GM23338 (cell line): ENCODE data around the gene GNAZ. TPM values are rescaled to one million over a fixed set of nuclear protein-coding genes. Genes with fewer than 3 reads are reported as not detected.

Experiments
- ATAC-seq: fragments of 200-7000 bp; cut with Tn5 transposase; 3 replicates; pipeline ENCODE4 v1.9.1; 2020
- DNase-seq: peaks from one replicate; pipeline ENCODE4 v3.0.0-alpha.2; 2015; ENCODE audit warnings: low spot score
- H2AFZ ChIP-seq: fragments of 200-600 bp; sonication (generic); 2 replicates; pipeline ENCODE4 v1.8.0; 2016; ENCODE audit warnings: antibody characterized with exemption, mild to moderate bottlenecking, moderate library complexity
- H3F3A ChIP-seq: fragments of 200-600 bp; sonication (generic); replicated peaks from 2 replicates; pipeline ENCODE4 v1.8.0; 2017; ENCODE audit warnings: antibody characterized with exemption, mixed run types, low read depth
- H3K27ac ChIP-seq: fragments of 200-600 bp; sonication (generic); 2 replicates; pipeline ENCODE4 v1.6.1; 2016; ENCODE audit warnings: low read depth
- H3K27me3 ChIP-seq: fragments of 200-600 bp; sonication (generic); 2 replicates; pipeline ENCODE4 v1.8.0; 2016; ENCODE audit warnings: mild to moderate bottlenecking, mixed run types, moderate library complexity; ENCODE audit not compliant: insufficient read depth
- H3K36me3 ChIP-seq: fragments of 200-600 bp; sonication (generic); 2 replicates; pipeline ENCODE4 v1.8.0; 2016; ENCODE audit warnings: mild to moderate bottlenecking; ENCODE audit not compliant: insufficient read depth
- H3K4me1 ChIP-seq: fragments of 200-600 bp; sonication (generic); 2 replicates; pipeline ENCODE4 v1.8.0; 2016; ENCODE audit warnings: mild to moderate bottlenecking, moderate library complexity; ENCODE audit not compliant: insufficient read depth
- H3K4me2 ChIP-seq: fragments of 200-600 bp; sonication (generic); 2 replicates; pipeline ENCODE4 v1.7.1; 2017; ENCODE audit warnings: mixed run types
- H3K4me3 ChIP-seq: fragments of 200-600 bp; sonication (generic); 2 replicates; pipeline ENCODE4 v1.6.1; 2016; ENCODE audit warnings: mixed run types
- H3K79me2 ChIP-seq: fragments of 200-600 bp; sonication (generic); replicated peaks from 2 replicates; pipeline ENCODE4 v1.8.0; 2017; ENCODE audit warnings: mild to moderate bottlenecking; ENCODE audit not compliant: insufficient read depth
- H3K9me2 ChIP-seq: fragments of 200-600 bp; sonication (generic); 2 replicates; pipeline ENCODE4 v1.8.0; 2017; ENCODE audit not compliant: insufficient read depth
- H4K20me1 ChIP-seq: fragments of 200-600 bp; sonication (generic); replicated peaks from 2 replicates; pipeline ENCODE4 v1.8.0; 2017; ENCODE audit warnings: mild to moderate bottlenecking; ENCODE audit not compliant: insufficient read depth
- H3K27ac Mint-ChIP-seq: 2 replicates; pipeline ENCODE4 v1.8.0; 2020; ENCODE audit warnings: inconsistent platforms, mild to moderate bottlenecking, moderate library complexity, mixed read lengths
- H3K27me3 Mint-ChIP-seq: 3 replicates; pipeline ENCODE4 v1.8.0; 2022; ENCODE audit warnings: low read depth, mild to moderate bottlenecking, moderate library complexity, mixed read lengths, inconsistent platforms; ENCODE audit not compliant: insufficient read depth, poor library complexity
- H3K36me3 Mint-ChIP-seq: 3 replicates; pipeline ENCODE4 v1.8.0; 2021; ENCODE audit warnings: low read depth, mild to moderate bottlenecking, inconsistent platforms, moderate library complexity, mixed read lengths
- H3K4me1 Mint-ChIP-seq: 3 replicates; pipeline ENCODE4 v1.8.0; 2020; ENCODE audit warnings: mild to moderate bottlenecking, inconsistent platforms, mixed read lengths
- H3K4me3 Mint-ChIP-seq: 3 replicates; pipeline ENCODE4 v1.8.0; 2021; ENCODE audit warnings: moderate library complexity, mild to moderate bottlenecking, inconsistent platforms, mixed read lengths
- H3K9me3 Mint-ChIP-seq: 3 replicates; pipeline ENCODE4 v1.8.0; 2020; ENCODE audit warnings: moderate library complexity, mild to moderate bottlenecking, inconsistent platforms, mixed read lengths
- CREB1 ChIP-seq: fragments of 250-450 bp; sonication (Bioruptor Pico); IDR thresholded peaks from 2 replicates; pipeline ENCODE4 v1.5.0; 2020; ENCODE audit warnings: low read depth, mild to moderate bottlenecking, moderate library complexity
- CTCF ChIP-seq, 2 experiments: fragments of 200-600 bp in 1 of 2; sonication (generic) in 1 of 2; conservative IDR thresholded peaks; 2 replicates each; pipeline versions ENCODE4 v1.5.1 to v1.6.1; 2016 to 2017; ENCODE audit warnings: antibody characterized with exemption in 2 of 2, low read depth in 2 of 2, mild to moderate bottlenecking in 2 of 2, moderate library complexity in 1 of 2
- ETS1 ChIP-seq: IDR thresholded peaks from 2 replicates; pipeline ENCODE4 v1.6.1; 2016; ENCODE audit warnings: antibody characterized with exemption
- EZH2 ChIP-seq: fragments of 200-600 bp; sonication (generic); IDR thresholded peaks from one replicate; pipeline ENCODE4 v1.8.0; 2017; ENCODE audit warnings: antibody characterized with exemption, mild to moderate bottlenecking, low read depth; ENCODE audit not compliant: unreplicated experiment
- EZH2phosphoT487 ChIP-seq: fragments of 200-600 bp; sonication (generic); IDR thresholded peaks from one replicate; pipeline ENCODE4 v1.8.1; 2018; ENCODE audit warnings: antibody characterized with exemption; ENCODE audit not compliant: unreplicated experiment
- JUNB ChIP-seq: IDR thresholded peaks from one replicate; pipeline ENCODE4 v1.6.1; 2016; ENCODE audit warnings: antibody characterized with exemption; ENCODE audit not compliant: unreplicated experiment
- NANOG ChIP-seq: IDR thresholded peaks from 2 replicates; pipeline ENCODE4 v1.6.1; 2016; ENCODE audit warnings: antibody characterized with exemption, borderline replicate concordance
- POLR2AphosphoS5 ChIP-seq: IDR thresholded peaks from 2 replicates; pipeline ENCODE4 v1.6.1; 2016; ENCODE audit warnings: antibody characterized with exemption, low read depth
- REST ChIP-seq: IDR thresholded peaks from one replicate; pipeline ENCODE4 v1.6.1; 2018; ENCODE audit warnings: antibody characterized with exemption; ENCODE audit not compliant: unreplicated experiment
- STAT1 ChIP-seq: IDR thresholded peaks from one replicate; pipeline ENCODE4 v1.6.1; 2016; ENCODE audit warnings: antibody characterized with exemption; ENCODE audit not compliant: unreplicated experiment
- ZNF114 ChIP-seq: fragments of 250-450 bp; sonication (Bioruptor Pico); IDR thresholded peaks from 2 replicates; pipeline ENCODE4 v1.5.0; 2020; ENCODE audit warnings: mild to moderate bottlenecking, moderate library complexity
- ZNF331 ChIP-seq: fragments of 250-450 bp; sonication (Bioruptor Pico); IDR thresholded peaks from 2 replicates; pipeline ENCODE4 v1.5.0; 2020; ENCODE audit warnings: low read depth, mild to moderate bottlenecking, moderate library complexity
- ZNF462 ChIP-seq: fragments of 250-450 bp; sonication (Bioruptor Pico); IDR thresholded peaks from 2 replicates; pipeline ENCODE4 v1.5.0; 2020; ENCODE audit warnings: mild to moderate bottlenecking, moderate library complexity
- polyA plus RNA-seq: library from polyadenylated mRNA; unstranded; fragments of >200 nt; fragmentation: Nextera tagmentation; extraction: Ambion mirVana; gene quantifications from 2 replicates; pipeline ENCODE4 v1.2.1, GENCODE V29; 2016
- total RNA-seq: library from RNA; depleted of rRNA; stranded (reverse); fragments of >200 nt; shearing (Covaris generic); gene quantifications from 2 replicates; pipeline ENCODE4 v1.2.3, GENCODE V29; 2014

Gene GNAZ
- total and polyA plus RNA-seq, 2 experiments from 2014 or later: 2.9 to 11.1 TPM

- Histone ChIP-seq H2AFZ (no peak overlapping the region), H4K20me1 (no peaks in the 10 kb centered on the region), H3K27me3 (no peaks in the 10 kb centered on the region), H3K4me2 (no peak overlapping the region), H3K27ac (no peak overlapping the region), H3K4me1 (no peaks in the 10 kb centered on the region), H3F3A (no peaks in the 10 kb centered on the region), H3K79me2 (no peaks in the 10 kb centered on the region), H3K4me3 (no peak overlapping the region), H3K36me3 (no peaks in the 10 kb centered on the region), H3K9me2 (no peaks in the 10 kb centered on the region)
- Mint-ChIP-seq H3K9me3 (peaks cover 2% of the 10 kb centered on the region; the same call in 1 of the 3 replicates), H3K27me3 (peaks cover 17% of the 10 kb centered on the region), H3K4me1 (peaks cover 2% of the 10 kb centered on the region; the same call in 2 of the 3 replicates), H3K27ac (no peak overlapping the region), H3K36me3 (no peaks in the 10 kb centered on the region), H3K4me3 (no peak overlapping the region; the same call in 2 of the 3 replicates)
- TF ChIP-seq POLR2AphosphoS5: no peak
- no peak for TF ChIP-seq JUNB
- TF ChIP-seq ZNF114 (CRISPR knock-in tag): no peak
- no peak for TF ChIP-seq NANOG
- TF ChIP-seq EZH2phosphoT487: no peak
- no peak for TF ChIP-seq EZH2
- TF ChIP-seq ZNF331 (CRISPR knock-in tag): no peak
- TF ChIP-seq ETS1: no peak
- TF ChIP-seq CTCF (conservative IDR thresholded peaks at IDR 0.05; ENCODE audit: low read depth in 2 of 2): no peak
- TF ChIP-seq STAT1: no peak
- TF ChIP-seq CREB1 (CRISPR knock-in tag): no peak
- TF ChIP-seq ZNF462 (CRISPR knock-in tag): no peak
- no peak for TF ChIP-seq REST
- no peak for DNase-seq
- ATAC-seq: no peak
These were observed 55.3 kb downstream of the GNAZ start for GRCh38 chr22:23125512-23126103.
